Body of pancreas (tissue), 4 donors: ENCODE data around the gene SECTM1.

Experiments
- POLR2A ChIP-seq, 3 donors: fragments of 450-650 bp; IDR thresholded peaks; one replicate each; pipeline ENCODE4 v1.6.1; 2016; ENCODE audit warnings: antibody characterized with exemption in 3 of 3, mild to moderate bottlenecking in 2 of 3
- TF ChIP-seq, protein P1 (sequence below), 7 experiments: fragments of 450-650 bp in 4 of 7; fragments of 200-600 bp in 3 of 7; sonication (generic) in 3 of 7; IDR thresholded peaks; one replicate each; pipeline ENCODE4 v1.5.1; 2016 to 2019; ENCODE audit warnings: antibody characterized with exemption in 7 of 7

DNA sequence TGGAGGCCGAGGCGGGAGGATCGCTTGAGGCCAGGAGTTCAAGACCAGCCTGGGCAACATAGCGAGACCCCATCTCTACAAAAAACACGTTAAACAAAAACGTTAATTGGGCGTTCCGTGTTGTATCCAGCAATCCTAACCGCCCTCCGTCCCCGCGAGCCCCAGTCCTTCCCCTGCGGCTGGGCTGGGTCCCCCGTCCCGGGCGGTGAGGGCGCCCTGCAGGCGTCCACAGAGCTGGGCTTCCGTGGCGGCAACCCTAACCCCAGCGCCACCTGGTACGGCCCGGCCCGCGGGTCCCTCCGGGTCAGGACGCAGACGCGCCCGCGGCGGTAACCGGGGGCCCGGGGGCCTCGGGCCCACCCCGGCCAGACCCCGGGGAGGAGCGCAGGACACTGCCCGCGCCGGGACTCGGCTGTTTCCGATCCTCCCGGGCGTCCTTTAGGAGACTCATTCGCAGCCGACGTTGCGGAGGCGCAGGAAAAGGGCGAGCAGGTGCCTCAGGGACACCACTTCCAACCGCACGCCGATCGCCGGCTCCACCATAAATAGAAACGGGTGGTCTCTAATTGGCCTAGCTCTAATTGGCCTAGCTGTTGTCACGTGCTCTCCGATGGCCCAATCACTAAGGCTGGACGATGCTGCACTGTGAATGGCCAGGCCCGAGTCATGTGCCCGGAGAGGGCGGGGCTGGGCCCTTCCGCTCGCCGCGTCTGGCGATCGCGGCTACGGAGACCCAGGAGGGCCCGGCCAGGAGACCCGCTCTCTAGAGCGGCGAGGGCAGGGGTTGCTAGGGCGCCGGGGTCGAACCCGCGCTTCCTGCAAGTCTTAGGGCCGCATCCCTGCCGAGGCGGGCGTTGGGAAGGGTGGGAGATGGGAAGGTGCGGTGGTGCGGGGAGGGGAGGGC, 41.1 kb downstream of the SECTM1 start:
- TF ChIP-seq POLR2A (IDR thresholded peaks at IDR 0.05): peak; percentile 83 to 99 (median 98)
- TF ChIP-seq, protein P1, sequence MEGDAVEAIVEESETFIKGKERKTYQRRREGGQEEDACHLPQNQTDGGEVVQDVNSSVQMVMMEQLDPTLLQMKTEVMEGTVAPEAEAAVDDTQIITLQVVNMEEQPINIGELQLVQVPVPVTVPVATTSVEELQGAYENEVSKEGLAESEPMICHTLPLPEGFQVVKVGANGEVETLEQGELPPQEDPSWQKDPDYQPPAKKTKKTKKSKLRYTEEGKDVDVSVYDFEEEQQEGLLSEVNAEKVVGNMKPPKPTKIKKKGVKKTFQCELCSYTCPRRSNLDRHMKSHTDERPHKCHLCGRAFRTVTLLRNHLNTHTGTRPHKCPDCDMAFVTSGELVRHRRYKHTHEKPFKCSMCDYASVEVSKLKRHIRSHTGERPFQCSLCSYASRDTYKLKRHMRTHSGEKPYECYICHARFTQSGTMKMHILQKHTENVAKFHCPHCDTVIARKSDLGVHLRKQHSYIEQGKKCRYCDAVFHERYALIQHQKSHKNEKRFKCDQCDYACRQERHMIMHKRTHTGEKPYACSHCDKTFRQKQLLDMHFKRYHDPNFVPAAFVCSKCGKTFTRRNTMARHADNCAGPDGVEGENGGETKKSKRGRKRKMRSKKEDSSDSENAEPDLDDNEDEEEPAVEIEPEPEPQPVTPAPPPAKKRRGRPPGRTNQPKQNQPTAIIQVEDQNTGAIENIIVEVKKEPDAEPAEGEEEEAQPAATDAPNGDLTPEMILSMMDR (IDR thresholded peaks at IDR 0.05): no peak
